ENCODE measurements around the gene OSBP. TPM values are rescaled to one million over a fixed set of nuclear protein-coding genes. Genes with fewer than 3 reads are reported as not detected.

OSBP gene
- total and polyA plus RNA-seq, 9 of the 15 experiments (the other 6 are each of a cell fraction or from before 2014, with no cell fraction given): 11.7 to 49.0 (median 28.7) TPM

GRCh38 chr11:59550842-59551658, 64.5 kb downstream of the OSBP start:
- peaks cover 13% of the 10 kb centered on the region for H3K79me2 ChIP-seq (ENCODE audit: control insufficient read depth, insufficient read depth, low read length)
- WGBS (ENCODE audit: insufficient coverage, low coverage, missing lambda C conversion rate): under 1% methylated on average over 34 of the region's 34 CpGs
- H3K4me2 ChIP-seq (ENCODE audit: insufficient read depth, low read length): peak overlapping the region; percentile 86
- FAIRE-seq (peak; percentile 49), DNase-seq (ENCODE audit: extremely low read depth in 1 of 4, low spot score in 3 of 4) (peak in 3 of 4 experiments; percentile 26 to 96 (median 43)), ATAC-seq (peak; percentile 7; the same call in 2 of the 3 replicates)
- peak overlapping the region; percentile 57 for H3K4me3 ChIP-seq
- no peaks in the 10 kb centered on the region for H4K20me1 ChIP-seq (replicated peaks; ENCODE audit: control insufficient read depth, insufficient read depth, low read length)
- no TSS peak for BruUV-seq (replicated peaks)
- peaks cover 28 to 31% of the 10 kb centered on the region in 2 experiments; a peak in 4 of 5 replicates for H3K4me1 ChIP-seq (replicated peaks in 1 of 2; ENCODE audit: control insufficient read depth in 2 of 2, insufficient read depth in 2 of 2, low read length in 2 of 2)
- H2AFZ ChIP-seq (ENCODE audit: low read depth, low read length): peak overlapping the region; percentile 88
- H3K9me1 ChIP-seq (ENCODE audit: control insufficient read depth, insufficient read depth, low read length): no peaks in the 10 kb centered on the region
- ChIA-PET CTCF (ENCODE audit: low intra/inter-chr PET ratio) (no interaction called here), POLR2A (interaction anchor here (0.6 to 7.2 kb wide), 5 partner anchors 8 to 1424 kb away, joined by 3 to 69 read pairs (median 10); partner anchors contain the start of gene PATL1)
- peak overlapping the region; percentile 79 to 99; a peak in 3 of 4 replicates for H3K9ac ChIP-seq (ENCODE audit: insufficient read depth in 1 of 2, low read depth in 2 of 2, low read length in 2 of 2)
- H3K27ac ChIP-seq (ENCODE audit: extremely low read depth, low read depth, low read length): peak overlapping the region; percentile 100
- H3K27me3 ChIP-seq (ENCODE audit: control insufficient read depth in 2 of 2, insufficient read depth in 2 of 2, low read length in 2 of 2): no peaks in the 10 kb centered on the region
- in situ Hi-C loops (cut with MboI): no loop called here
- no peaks in the 10 kb centered on the region for H3K9me3 ChIP-seq (replicated peaks; ENCODE audit: control insufficient read depth, insufficient read depth, low read depth, low read length)
- intact Hi-C loops (cut with micrococcal nuclease): loop anchor here (5.0 kb wide), 2 partner anchors 66 to 206 kb away; partner anchors contain the start of genes OSBP and STX3
- H3K36me3 ChIP-seq (ENCODE audit: control insufficient read depth, insufficient read depth, low read length): no peaks in the 10 kb centered on the region; the same call in 2 of the 3 replicates
- TF ChIP-seq NCOA2 (IDR thresholded peaks at IDR 0.05; ENCODE audit: partially characterized antibody in 2 of 2) (no peak), ZNF644 (tag; IDR thresholded peaks at IDR 0.05; ENCODE audit: low read depth) (peak; percentile 65; the same call in 1 of the 2 replicates), RNF2 (IDR thresholded peaks at IDR 0.05) (peak; percentile 17; the same call in 1 of the 2 replicates), ZNF212 (CRISPR knock-in tag; IDR thresholded peaks at IDR 0.05) (no peak), IRF9 (tag; IDR thresholded peaks at IDR 0.05) (peak; percentile 76; the same call in 1 of the 2 replicates), ZNF655 (CRISPR knock-in tag; IDR thresholded peaks at IDR 0.05) (no peak), GABPA (tag; conservative IDR thresholded peaks at IDR 0.05; ENCODE audit: low read depth) (0 out of 2 replicates have a peak, but pooled peaks have one; percentile 12), FOXK1 (CRISPR knock-in tag; IDR thresholded peaks at IDR 0.05; ENCODE audit: borderline replicate concordance) (no peak), THRAP3 (IDR thresholded peaks at IDR 0.05; ENCODE audit: borderline replicate concordance) (no peak), CEBPB (tag; IDR thresholded peaks at IDR 0.05) (peak; percentile 96), AFF4 (CRISPR knock-in tag; IDR thresholded peaks at IDR 0.05) (peak; percentile 78), NBN (IDR thresholded peaks at IDR 0.05; ENCODE audit: low read depth) (peak; percentile 25), HLTF (IDR thresholded peaks at IDR 0.05) (peak; percentile 34; the same call in 1 of the 2 replicates), BDP1 (IDR thresholded peaks at IDR 0.05; ENCODE audit: insufficient read depth, insufficient read length) (peak; percentile 83), PTBP1 (IDR thresholded peaks at IDR 0.05; ENCODE audit: low read depth, low read length) (no peak), XRCC5 (IDR thresholded peaks at IDR 0.05; ENCODE audit: low read depth, low read length) (no peak; the same call in 1 of the 2 replicates)

Measured in K562 (cell line).